Mesothelial cell of epicardium (in vitro differentiated cells): ENCODE data around the gene NR2F1. TPM values are rescaled to one million over a fixed set of nuclear protein-coding genes. Genes with fewer than 3 reads are reported as not detected.

ENCODE experiments used
- DNase-seq, 2 experiments: peaks; one replicate each; pipeline ENCODE4 v3.0.0; 2021; ENCODE audit warnings: low spot score in 2 of 2; ENCODE audit not compliant: unreplicated experiment in 2 of 2
- H3K27ac Mint-ChIP-seq: 2 replicates; pipeline ENCODE4 v1.8.0; 2021; ENCODE audit warnings: mixed read lengths
- H3K27me3 Mint-ChIP-seq: 2 replicates; pipeline ENCODE4 v1.8.0; 2021; ENCODE audit warnings: low read depth, mixed read lengths
- H3K36me3 Mint-ChIP-seq: 2 replicates; pipeline ENCODE4 v1.8.0; 2021; ENCODE audit warnings: mixed read lengths
- H3K4me1 Mint-ChIP-seq: 2 replicates; pipeline ENCODE4 v1.8.0; 2021; ENCODE audit warnings: mixed read lengths
- H3K4me3 Mint-ChIP-seq: 2 replicates; pipeline ENCODE4 v1.8.0; 2021; ENCODE audit warnings: mild to moderate bottlenecking, moderate library complexity, mixed read lengths
- H3K9me3 Mint-ChIP-seq: 2 replicates; pipeline ENCODE4 v1.8.0; 2021; ENCODE audit warnings: mixed read lengths
- total RNA-seq: library from RNA; stranded (reverse); gene quantifications from 3 replicates; pipeline ENCODE4 v1.2.1, GENCODE V29; 2021
- TF ChIP-seq, protein P1 (sequence below): fragments of 200-600 bp; sonication (generic); IDR thresholded peaks from one replicate; pipeline ENCODE4 v1.5.0; 2021; ENCODE audit warnings: antibody characterized with exemption; ENCODE audit not compliant: unreplicated experiment

The NR2F1 gene
- total RNA-seq, 1 donor from 2014 or later, result 20.3 TPM

DNA sequence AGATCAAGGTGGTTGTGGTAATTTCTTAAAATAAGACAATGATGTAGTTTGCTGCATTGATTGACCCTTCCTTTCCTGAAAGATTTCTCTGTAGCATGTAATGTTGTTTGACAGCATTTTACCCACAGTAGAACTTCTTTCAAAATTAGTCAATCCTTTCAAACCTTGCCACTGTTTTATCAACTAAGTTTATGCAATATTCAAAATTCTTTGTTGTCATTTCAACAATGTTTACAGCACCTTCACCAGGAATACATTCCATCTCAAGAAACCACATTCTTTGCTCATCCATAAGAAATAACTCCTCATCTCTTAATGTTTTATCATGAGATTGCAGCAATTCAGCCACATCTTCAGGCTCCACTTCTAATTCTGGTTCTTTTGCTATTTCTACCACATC is 43.8 kb downstream of the NR2F1 start:
- H3K4me3 Mint-ChIP-seq, result no peak overlapping the region
- no peak for DNase-seq
- peaks cover 30% of the 10 kb centered on the region for H3K27me3 Mint-ChIP-seq
- no peaks in the 10 kb centered on the region for H3K4me1 Mint-ChIP-seq
- H3K36me3 Mint-ChIP-seq, result peaks cover 3% of the 10 kb centered on the region
- H3K9me3 Mint-ChIP-seq, result peaks cover 6% of the 10 kb centered on the region
- H3K27ac Mint-ChIP-seq, result no peak overlapping the region
- TF ChIP-seq, protein P1, sequence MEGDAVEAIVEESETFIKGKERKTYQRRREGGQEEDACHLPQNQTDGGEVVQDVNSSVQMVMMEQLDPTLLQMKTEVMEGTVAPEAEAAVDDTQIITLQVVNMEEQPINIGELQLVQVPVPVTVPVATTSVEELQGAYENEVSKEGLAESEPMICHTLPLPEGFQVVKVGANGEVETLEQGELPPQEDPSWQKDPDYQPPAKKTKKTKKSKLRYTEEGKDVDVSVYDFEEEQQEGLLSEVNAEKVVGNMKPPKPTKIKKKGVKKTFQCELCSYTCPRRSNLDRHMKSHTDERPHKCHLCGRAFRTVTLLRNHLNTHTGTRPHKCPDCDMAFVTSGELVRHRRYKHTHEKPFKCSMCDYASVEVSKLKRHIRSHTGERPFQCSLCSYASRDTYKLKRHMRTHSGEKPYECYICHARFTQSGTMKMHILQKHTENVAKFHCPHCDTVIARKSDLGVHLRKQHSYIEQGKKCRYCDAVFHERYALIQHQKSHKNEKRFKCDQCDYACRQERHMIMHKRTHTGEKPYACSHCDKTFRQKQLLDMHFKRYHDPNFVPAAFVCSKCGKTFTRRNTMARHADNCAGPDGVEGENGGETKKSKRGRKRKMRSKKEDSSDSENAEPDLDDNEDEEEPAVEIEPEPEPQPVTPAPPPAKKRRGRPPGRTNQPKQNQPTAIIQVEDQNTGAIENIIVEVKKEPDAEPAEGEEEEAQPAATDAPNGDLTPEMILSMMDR, result no peak

DNA sequence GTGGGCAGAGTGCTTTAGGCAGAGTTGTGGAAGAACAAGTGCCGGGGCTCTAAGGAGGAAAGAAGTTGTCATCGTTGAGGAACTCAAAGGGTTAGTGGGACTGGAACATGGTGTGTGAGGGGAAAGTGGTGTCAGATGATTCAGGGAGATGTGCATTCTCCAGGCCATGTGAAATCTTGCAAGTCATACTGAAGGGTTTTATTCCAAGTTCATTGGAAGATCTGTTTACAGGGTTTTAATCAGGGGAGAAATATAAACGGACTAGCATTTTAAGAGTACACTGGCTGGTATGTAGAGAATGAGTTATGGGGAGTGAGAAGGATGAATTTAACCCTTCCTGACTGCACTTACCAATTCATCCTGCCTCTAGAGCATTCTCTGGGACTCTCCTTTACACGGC is 49.3 kb downstream of the NR2F1 start:
- Mint-ChIP-seq H3K27me3 (no peaks in the 10 kb centered on the region), H3K27ac (no peak overlapping the region), H3K9me3 (peaks cover 6% of the 10 kb centered on the region), H3K4me3 (no peak overlapping the region), H3K4me1 (no peaks in the 10 kb centered on the region), H3K36me3 (peaks cover 3% of the 10 kb centered on the region)
- no peak for DNase-seq
- TF ChIP-seq, protein P1, result no peak

DNA sequence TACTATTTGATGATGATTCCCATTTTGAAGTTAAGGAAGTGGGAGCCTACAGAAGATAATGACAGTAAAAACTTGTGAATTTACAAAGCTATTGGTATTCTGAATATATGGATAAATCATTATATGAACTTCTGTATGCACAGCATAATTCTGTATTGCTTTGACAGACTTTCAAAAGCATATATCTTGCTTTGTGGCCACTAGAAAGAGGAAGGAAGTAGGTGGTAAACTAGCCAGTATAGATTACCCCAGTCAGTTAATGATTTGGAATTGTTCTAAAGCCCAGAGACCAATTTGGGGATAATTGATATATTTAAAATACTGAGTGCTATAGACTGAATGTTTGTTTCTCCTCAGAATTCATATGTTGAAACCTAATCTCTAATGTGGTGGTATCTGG is 53.0 kb downstream of the NR2F1 start:
- H3K27ac Mint-ChIP-seq, result no peak overlapping the region
- H3K4me3 Mint-ChIP-seq, result no peak overlapping the region
- H3K9me3 Mint-ChIP-seq, result no peaks in the 10 kb centered on the region
- H3K27me3 Mint-ChIP-seq, result no peaks in the 10 kb centered on the region
- TF ChIP-seq, protein P1, result no peak
- no peaks in the 10 kb centered on the region for H3K4me1 Mint-ChIP-seq
- no peak for DNase-seq
- no peaks in the 10 kb centered on the region for H3K36me3 Mint-ChIP-seq

DNA sequence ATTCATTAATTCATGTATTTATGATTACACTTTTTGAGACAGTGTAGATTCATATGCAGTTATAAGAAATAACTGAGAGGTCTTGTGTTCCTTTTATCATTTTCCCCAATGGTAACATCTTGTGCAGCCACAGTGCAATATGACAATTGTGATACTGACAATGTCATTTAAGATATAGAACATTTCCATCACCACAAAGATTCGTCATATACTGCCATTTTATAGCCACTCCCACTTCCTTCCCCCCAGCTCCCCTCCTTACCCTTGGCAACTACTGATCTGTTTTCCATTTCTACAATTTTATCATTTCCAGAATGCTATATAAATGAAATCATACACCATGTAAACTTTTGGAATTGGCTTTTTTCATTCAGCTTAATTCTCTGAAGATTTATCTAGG is 53.8 kb downstream of the NR2F1 start:
- TF ChIP-seq, protein P1, result no peak
- no peak overlapping the region for H3K27ac Mint-ChIP-seq
- no peaks in the 10 kb centered on the region for H3K9me3 Mint-ChIP-seq
- H3K4me3 Mint-ChIP-seq, result no peak overlapping the region
- H3K4me1 Mint-ChIP-seq, result no peaks in the 10 kb centered on the region
- DNase-seq, result no peak
- H3K27me3 Mint-ChIP-seq, result no peaks in the 10 kb centered on the region
- no peaks in the 10 kb centered on the region for H3K36me3 Mint-ChIP-seq

DNA sequence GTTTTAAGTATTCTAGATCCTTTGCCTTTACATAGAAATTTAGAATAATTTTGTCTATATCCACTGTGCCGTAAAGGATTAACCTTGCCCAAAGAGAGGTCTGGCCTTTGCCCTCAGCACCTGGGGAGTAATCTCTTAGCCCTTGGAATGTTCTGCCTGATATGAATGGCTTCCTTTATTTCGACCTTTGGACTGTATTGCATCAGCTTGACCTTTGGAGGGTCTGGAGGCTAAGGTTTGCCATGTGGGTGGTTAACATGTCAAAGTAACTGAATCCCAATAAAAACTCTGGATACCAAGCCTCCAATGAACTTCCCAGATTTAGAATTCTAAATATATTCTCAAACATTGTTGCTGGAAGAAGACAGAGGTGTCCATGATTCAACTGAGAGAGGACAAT is 54.7 kb downstream of the NR2F1 start:
- TF ChIP-seq, protein P1, result no peak
- DNase-seq, result no peak
- no peaks in the 10 kb centered on the region for H3K36me3 Mint-ChIP-seq
- no peak overlapping the region for H3K27ac Mint-ChIP-seq
- H3K4me1 Mint-ChIP-seq, result no peaks in the 10 kb centered on the region
- H3K27me3 Mint-ChIP-seq, result no peaks in the 10 kb centered on the region
- H3K4me3 Mint-ChIP-seq, result no peak overlapping the region
- no peaks in the 10 kb centered on the region for H3K9me3 Mint-ChIP-seq

DNA sequence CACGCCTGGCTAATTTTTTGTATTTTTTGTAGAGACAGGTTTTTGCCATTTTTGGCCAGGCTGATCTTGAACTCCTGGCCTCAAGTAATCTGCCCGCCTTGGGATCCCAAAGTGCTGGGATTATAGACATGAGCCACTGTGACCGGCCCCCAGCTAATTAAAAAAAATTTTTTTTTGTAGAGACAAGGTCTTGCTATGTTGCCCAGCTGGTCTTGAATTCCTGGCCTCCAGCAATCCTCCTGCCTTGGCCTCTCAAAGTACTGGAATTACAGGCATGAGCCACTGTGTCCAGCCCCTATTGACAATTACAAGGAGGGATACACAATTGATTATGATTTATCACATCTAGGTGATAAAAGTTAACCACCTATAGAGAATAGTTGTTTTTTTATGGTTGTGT is 59.5 kb downstream of the NR2F1 start:
- H3K36me3 Mint-ChIP-seq, result no peaks in the 10 kb centered on the region

More for the DNA sequence above, 59.5 kb downstream of the NR2F1 start:
- Mint-ChIP-seq H3K27me3 (no peaks in the 10 kb centered on the region), H3K4me3 (no peak overlapping the region), H3K4me1 (no peaks in the 10 kb centered on the region), H3K9me3 (no peaks in the 10 kb centered on the region), H3K27ac (no peak overlapping the region)
- TF ChIP-seq, protein P1, result no peak
- no peak for DNase-seq
